HCT116 (cell line): ENCODE results near the gene ADAMTS9. TPM values are rescaled to one million over a fixed set of nuclear protein-coding genes. Genes with fewer than 3 reads are reported as not detected.

ENCODE experiments used
- ATAC-seq: fragments of 200-7000 bp; cut with Tn5 transposase; 2 replicates; pipeline ENCODE4 v1.9.1; 2020; ENCODE audit warnings: mild to moderate bottlenecking, moderate library complexity
- BruUV-seq: library from RNA; stranded (reverse); fragments of 400-500 nt; replicated peaks from 2 replicates; lab custom pipeline; 2021; lab: Mats Ljungman, UMichigan
- CTCF ChIA-PET: fragments of 300-600 bp; sonication (Branson Sonifier 250); formaldehyde crosslinking; loops from one replicate; lab custom pipeline; 2021; ENCODE audit warnings: antibody characterized with exemption; lab: Charles Lee
- POLR2A ChIA-PET: fragments of 300-600, 350-600 bp; sonication (Branson Sonifier 250); formaldehyde crosslinking; loops from one replicate; lab custom pipeline; 2021; ENCODE audit warnings: antibody characterized with exemption; lab: Charles Lee
- RAD21 ChIA-PET, 2 experiments: fragments of 300-600 bp; sonication (Branson Sonifier 250); formaldehyde crosslinking; loops; one replicate each; lab custom pipeline; 2023; ENCODE audit warnings: low total read pairs in 2 of 2; ENCODE audit not compliant: uncharacterized antibody in 2 of 2, unreplicated experiment in 2 of 2, low non-redundant PET in 1 of 2; lab: Charles Lee
- DNase-seq: peaks from one replicate; pipeline ENCODE4 v3.0.0-alpha.2; 2010; ENCODE audit warnings: low read depth, low spot score
- H2AFZ ChIP-seq: fragments of 200-600 bp; shearing (Covaris generic), sonication (generic); 2 replicates; pipeline ENCODE4 v1.6.1; 2017; ENCODE audit warnings: low read depth, mixed run types, mixed read lengths, antibody characterized with exemption, low read length; ENCODE audit not compliant: poor library complexity, severe bottlenecking
- H3K27ac ChIP-seq: 2 replicates; pipeline ENCODE4 v1.5.1; 2012; ENCODE audit warnings: low read depth, low read length
- H3K27me3 ChIP-seq: fragments of 200-600 bp; sonication (generic); 2 replicates; pipeline ENCODE4 v1.6.1; 2016; ENCODE audit warnings: mixed run types, low read length, mixed read lengths; ENCODE audit not compliant: insufficient read depth
- H3K36me3 ChIP-seq, 2 experiments: fragments of 200-500 bp in 1 of 2; fragments of 200-600 bp in 1 of 2; sonication (Bioruptor generic) in 1 of 2; sonication (generic) in 1 of 2; 2 replicates each; pipeline versions ENCODE4 v1.5.1 to v1.6.1; 2014 to 2016; ENCODE audit warnings: low read length in 2 of 2, inconsistent platforms in 1 of 2, mixed read lengths in 1 of 2, mixed run types in 1 of 2; ENCODE audit not compliant: insufficient read depth in 2 of 2, control insufficient read depth in 1 of 2
- H3K4me1 ChIP-seq, 2 experiments: fragments of 200-600 bp in 1 of 2; sonication (generic) in 1 of 2; 2 replicates each; pipeline versions ENCODE4 v1.5.1 to v1.6.1; 2012 to 2017; ENCODE audit warnings: low read length in 2 of 2, inconsistent platforms in 1 of 2, mild to moderate bottlenecking in 1 of 2, mixed read lengths in 1 of 2, mixed run types in 1 of 2, moderate library complexity in 1 of 2; ENCODE audit not compliant: insufficient read depth in 2 of 2, control insufficient read depth in 1 of 2
- H3K4me2 ChIP-seq: fragments of 200-600 bp; sonication (generic); 2 replicates; pipeline ENCODE4 v1.6.1; 2017; ENCODE audit warnings: mixed run types, low read length, mixed read lengths
- H3K4me3 ChIP-seq, 2 experiments: fragments of 200-600 bp in 1 of 2; sonication (generic) in 1 of 2; replicated peaks in 1 of 2; 2 replicates each; pipeline ENCODE4 v1.5.1; 2011 to 2016; ENCODE audit warnings: low read length in 2 of 2, control low read depth in 1 of 2, low read depth in 1 of 2, mild to moderate bottlenecking in 1 of 2, mixed read lengths in 1 of 2, mixed run types in 1 of 2
- H3K79me2 ChIP-seq: fragments of 200-600 bp; sonication (generic); 2 replicates; pipeline ENCODE4 v1.6.1; 2017; ENCODE audit warnings: mild to moderate bottlenecking, mixed run types, low read length, moderate library complexity, mixed read lengths; ENCODE audit not compliant: insufficient read depth
- H3K9ac ChIP-seq: fragments of 200-600 bp; sonication (generic); 2 replicates; pipeline ENCODE4 v1.6.1; 2016; ENCODE audit warnings: low read length, mixed read lengths
- H3K9me2 ChIP-seq: fragments of 200-600 bp; sonication (generic), shearing (Covaris generic); 2 replicates; pipeline ENCODE4 v1.6.1; 2017; ENCODE audit warnings: mixed run types, mild to moderate bottlenecking, moderate library complexity; ENCODE audit not compliant: insufficient read depth
- H3K9me3 ChIP-seq, 2 experiments: fragments of 200-500 bp in 1 of 2; fragments of 200-600 bp in 1 of 2; sonication (Bioruptor generic) in 1 of 2; sonication (generic) in 1 of 2; 2 replicates each; pipeline ENCODE4 v1.6.1; 2014 to 2017; ENCODE audit warnings: low read length in 2 of 2, mixed read lengths in 2 of 2, inconsistent platforms in 1 of 2, low read depth in 1 of 2, mild to moderate bottlenecking in 1 of 2, mixed run types in 1 of 2, moderate library complexity in 1 of 2; ENCODE audit not compliant: control insufficient read depth in 1 of 2, insufficient read depth in 1 of 2
- H4K20me1 ChIP-seq: fragments of 200-600 bp; sonication (generic), shearing (Covaris generic); 2 replicates; pipeline ENCODE4 v1.6.1; 2017; ENCODE audit warnings: mixed run types, mild to moderate bottlenecking, moderate library complexity; ENCODE audit not compliant: insufficient read depth
- CBX3 ChIP-seq: IDR thresholded peaks from 2 replicates; pipeline ENCODE4 v1.6.1; 2012; ENCODE audit warnings: low read depth
- CEBPB ChIP-seq: IDR thresholded peaks from 2 replicates; pipeline ENCODE4 v1.6.1; 2012; ENCODE audit warnings: low read depth
- EGR1 ChIP-seq: IDR thresholded peaks from 2 replicates; pipeline ENCODE4 v1.6.1; 2012; ENCODE audit warnings: low read depth
- ELF1 ChIP-seq: IDR thresholded peaks from 2 replicates; pipeline ENCODE4 v1.6.1; 2012; ENCODE audit warnings: low read depth, borderline replicate concordance
- EZH2 ChIP-seq: fragments of 200-600 bp; sonication (generic); IDR thresholded peaks from 2 replicates; pipeline ENCODE4 v1.6.1; 2017; ENCODE audit warnings: antibody characterized with exemption, mixed run types
- EZH2phosphoT487 ChIP-seq: fragments of 200-600 bp; IDR thresholded peaks from 2 replicates; pipeline ENCODE4 v1.6.1; 2018; ENCODE audit warnings: antibody characterized with exemption, borderline replicate concordance
- FOSL1 ChIP-seq: IDR thresholded peaks from 2 replicates; pipeline ENCODE4 v1.6.1; 2012; ENCODE audit warnings: low read depth
- JUND ChIP-seq: IDR thresholded peaks from 2 replicates; pipeline ENCODE4 v1.6.1; 2012
- POLR2AphosphoS5 ChIP-seq: IDR thresholded peaks from 2 replicates; pipeline ENCODE4 v1.6.1; 2011; ENCODE audit warnings: mild to moderate bottlenecking, low read depth, low read length, moderate library complexity
- RAD21 ChIP-seq: IDR thresholded peaks from 2 replicates; pipeline ENCODE4 v1.6.1; 2012; ENCODE audit warnings: low read depth, mild to moderate bottlenecking
- SIN3A ChIP-seq: IDR thresholded peaks from 2 replicates; pipeline ENCODE4 v1.6.1; 2012; ENCODE audit warnings: low read depth
- SP1 ChIP-seq: IDR thresholded peaks from 2 replicates; pipeline ENCODE4 v1.6.1; 2012; ENCODE audit warnings: low read depth
- SRF ChIP-seq: IDR thresholded peaks from 2 replicates; pipeline ENCODE4 v1.6.1; 2012; ENCODE audit warnings: low read depth
- TCF7L2 ChIP-seq: IDR thresholded peaks from 2 replicates; pipeline ENCODE4 v1.7.0; 2011; ENCODE audit warnings: borderline replicate concordance, inconsistent platforms; ENCODE audit not compliant: insufficient read depth, insufficient read length; ENCODE audit errors: extremely low read depth
- YY1 ChIP-seq: IDR thresholded peaks from 2 replicates; pipeline ENCODE4 v1.6.1; 2011; ENCODE audit warnings: low read length, low read depth, moderate library complexity, mild to moderate bottlenecking; ENCODE audit not compliant: insufficient replicate concordance; ENCODE audit errors: extremely low read depth
- ZFX ChIP-seq: fragments of 450-650 bp; IDR thresholded peaks from 2 replicates; pipeline ENCODE4 v1.6.1; 2017
- ZNF274 ChIP-seq: fragments of 200-500 bp; sonication (Bioruptor generic); IDR thresholded peaks from 2 replicates; pipeline ENCODE4 v1.6.1; 2014; ENCODE audit warnings: mild to moderate bottlenecking, low read depth, low read length, inconsistent platforms
- intact Hi-C: fragments of 100-400 bp; cut with micrococcal nuclease; formaldehyde crosslinking; loops from 2 replicates; pipeline ENCODE4 v1.10.0; 2022
- total RNA-seq: library from RNA; stranded (reverse); gene quantifications from one replicate; pipeline ENCODE4 v1.2.1, GENCODE V29; 2021; ENCODE audit not compliant: unreplicated experiment
- TF ChIP-seq, protein P1 (sequence below): IDR thresholded peaks from 2 replicates; pipeline ENCODE4 v1.6.1; 2012
- TF ChIP-seq, protein P2 (sequence below): IDR thresholded peaks from 2 replicates; pipeline ENCODE4 v1.6.1; 2012
- TF ChIP-seq, protein P3 (sequence below), 3 experiments: fragments of 200-600 bp in 1 of 3; sonication (generic) in 1 of 3; IDR thresholded peaks in 2 of 3; conservative IDR thresholded peaks in 1 of 3; 2 replicates each; pipeline ENCODE4 v1.5.1; 2012 to 2017; ENCODE audit warnings: low read depth in 2 of 3, low read length in 2 of 3, antibody characterized with exemption in 1 of 3, borderline replicate concordance in 1 of 3, control low read depth in 1 of 3, mild to moderate bottlenecking in 1 of 3, mixed read lengths in 1 of 3, mixed run types in 1 of 3, moderate library complexity in 1 of 3; ENCODE audit not compliant: insufficient read depth in 1 of 3

Gene ADAMTS9
- total RNA-seq, 1 experiment from 2014 or later = 0.05 TPM

DNA sequence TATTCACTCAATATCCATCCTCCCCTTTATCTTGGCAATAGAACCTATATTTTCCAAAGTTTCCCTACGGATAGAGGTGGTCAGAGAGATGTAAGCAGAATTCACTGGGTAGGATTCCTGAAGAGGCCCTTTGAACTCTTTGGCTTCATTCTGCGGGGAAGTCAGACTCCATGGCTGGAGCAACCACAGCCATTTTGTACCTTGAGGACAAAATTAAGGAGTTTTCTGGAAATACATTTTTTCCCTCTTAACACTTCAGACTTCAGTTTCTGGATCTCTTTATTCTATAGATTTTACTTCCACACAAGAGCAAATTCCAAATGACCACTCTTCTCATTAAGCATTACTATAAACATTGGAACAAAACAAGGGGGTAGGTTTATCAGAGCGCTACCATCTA lies 43.3 kb downstream of the ADAMTS9 start:
- Histone ChIP-seq H2AFZ (no peak overlapping the region), H3K27me3 (peaks cover 18% of the 10 kb centered on the region), H3K27ac (no peak overlapping the region), H3K79me2 (no peaks in the 10 kb centered on the region), H3K9me2 (no peaks in the 10 kb centered on the region), H3K36me3 (no peaks in the 10 kb centered on the region), H3K4me3 (no peak overlapping the region), H3K9me3 (no peaks in the 10 kb centered on the region), H3K9ac (no peak overlapping the region), H4K20me1 (no peaks in the 10 kb centered on the region; the same call in 1 of the 2 replicates), H3K4me2 (no peak overlapping the region), H3K4me1 (no peaks in the 10 kb centered on the region)
- BruUV-seq = no TSS peak
- ChIA-PET POLR2A (no interaction called here), CTCF (no interaction called here), RAD21 (no interaction called here)
- DNase-seq (no peak), ATAC-seq (no peak)
- no peak for TF ChIP-seq CBX3
- no peak for TF ChIP-seq SIN3A
- no peak for TF ChIP-seq RAD21
- no peak for TF ChIP-seq POLR2AphosphoS5
- TF ChIP-seq, protein P1, sequence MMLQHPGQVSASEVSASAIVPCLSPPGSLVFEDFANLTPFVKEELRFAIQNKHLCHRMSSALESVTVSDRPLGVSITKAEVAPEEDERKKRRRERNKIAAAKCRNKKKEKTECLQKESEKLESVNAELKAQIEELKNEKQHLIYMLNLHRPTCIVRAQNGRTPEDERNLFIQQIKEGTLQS = no peak
- intact Hi-C loops = no loop called here

DNA sequence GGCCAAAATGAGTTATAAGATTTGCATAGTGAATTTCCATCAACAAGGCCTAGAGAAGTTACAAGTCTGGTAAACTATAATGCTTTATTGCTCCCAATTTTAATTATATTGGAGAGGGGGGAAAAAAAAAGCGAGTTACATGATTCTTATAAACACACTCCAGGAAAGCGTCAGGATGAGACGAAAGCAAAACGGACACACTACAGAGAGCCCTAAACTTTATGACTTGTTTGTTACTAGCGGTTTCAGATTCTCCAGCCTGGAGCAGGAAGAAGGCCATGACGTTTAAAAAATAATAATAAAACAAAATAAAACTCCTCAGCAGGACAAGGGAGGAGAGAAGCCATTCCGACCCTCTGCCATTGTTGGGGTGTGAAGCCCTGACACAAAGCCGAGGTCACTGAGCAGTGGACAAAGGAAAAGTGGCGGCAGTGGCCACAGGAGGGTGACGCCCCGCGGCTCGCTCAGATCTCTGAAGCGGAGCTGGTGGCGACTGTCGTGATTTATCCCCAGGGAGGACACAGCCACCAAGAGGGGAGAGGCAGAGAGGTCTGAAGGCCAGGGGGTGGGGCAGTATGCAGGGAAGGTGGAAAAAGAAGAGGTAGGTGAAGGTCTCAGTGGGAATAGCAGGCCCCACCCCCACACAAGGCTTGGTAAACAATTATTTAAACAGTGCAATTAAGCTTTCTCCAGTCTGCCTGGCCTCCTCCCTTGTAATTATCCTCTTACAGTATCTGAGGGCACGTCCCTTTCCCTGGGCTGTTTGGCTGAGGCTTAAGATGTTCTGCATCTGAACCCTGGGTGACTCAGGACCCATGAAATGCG lies 45.3 kb downstream of the ADAMTS9 start:
- Histone ChIP-seq H3K27me3 (peaks cover 18% of the 10 kb centered on the region), H3K4me1 (no peaks in the 10 kb centered on the region), H2AFZ (no peak overlapping the region), H3K4me2 (no peak overlapping the region), H4K20me1 (no peaks in the 10 kb centered on the region), H3K4me3 (no peak overlapping the region), H3K36me3 (no peaks in the 10 kb centered on the region), H3K9ac (no peak overlapping the region), H3K9me3 (no peaks in the 10 kb centered on the region), H3K9me2 (no peaks in the 10 kb centered on the region), H3K79me2 (no peaks in the 10 kb centered on the region), H3K27ac (no peak overlapping the region)
- ChIA-PET POLR2A (no interaction called here), CTCF (no interaction called here), RAD21 (no interaction called here)
- intact Hi-C loops = no loop called here
- BruUV-seq = no TSS peak
- no peak for DNase-seq
- no peak for ATAC-seq
- TF ChIP-seq JUND (no peak), CEBPB (no peak), TCF7L2 (no peak), SRF (no peak), RAD21 (no peak), YY1 (no peak), ZFX (no peak), POLR2AphosphoS5 (no peak), CBX3 (no peak), EZH2 (no peak), EZH2phosphoT487 (no peak), SP1 (no peak), EGR1 (no peak), FOSL1 (no peak), ELF1 (no peak), ZNF274 (no peak)
- TF ChIP-seq, protein P2, sequence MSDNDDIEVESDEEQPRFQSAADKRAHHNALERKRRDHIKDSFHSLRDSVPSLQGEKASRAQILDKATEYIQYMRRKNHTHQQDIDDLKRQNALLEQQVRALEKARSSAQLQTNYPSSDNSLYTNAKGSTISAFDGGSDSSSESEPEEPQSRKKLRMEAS = no peak
- TF ChIP-seq, protein P3, sequence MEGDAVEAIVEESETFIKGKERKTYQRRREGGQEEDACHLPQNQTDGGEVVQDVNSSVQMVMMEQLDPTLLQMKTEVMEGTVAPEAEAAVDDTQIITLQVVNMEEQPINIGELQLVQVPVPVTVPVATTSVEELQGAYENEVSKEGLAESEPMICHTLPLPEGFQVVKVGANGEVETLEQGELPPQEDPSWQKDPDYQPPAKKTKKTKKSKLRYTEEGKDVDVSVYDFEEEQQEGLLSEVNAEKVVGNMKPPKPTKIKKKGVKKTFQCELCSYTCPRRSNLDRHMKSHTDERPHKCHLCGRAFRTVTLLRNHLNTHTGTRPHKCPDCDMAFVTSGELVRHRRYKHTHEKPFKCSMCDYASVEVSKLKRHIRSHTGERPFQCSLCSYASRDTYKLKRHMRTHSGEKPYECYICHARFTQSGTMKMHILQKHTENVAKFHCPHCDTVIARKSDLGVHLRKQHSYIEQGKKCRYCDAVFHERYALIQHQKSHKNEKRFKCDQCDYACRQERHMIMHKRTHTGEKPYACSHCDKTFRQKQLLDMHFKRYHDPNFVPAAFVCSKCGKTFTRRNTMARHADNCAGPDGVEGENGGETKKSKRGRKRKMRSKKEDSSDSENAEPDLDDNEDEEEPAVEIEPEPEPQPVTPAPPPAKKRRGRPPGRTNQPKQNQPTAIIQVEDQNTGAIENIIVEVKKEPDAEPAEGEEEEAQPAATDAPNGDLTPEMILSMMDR (IDR thresholded peaks at IDR 0.05 in 2 of 3, conservative IDR thresholded peaks at IDR 0.05 in 1 of 3; ENCODE audit: borderline replicate concordance in 1 of 3, insufficient read depth in 1 of 3, low read depth in 2 of 3, low read length in 2 of 3) = no peak
